HEK293 (cell line): ENCODE data around the gene FARSA.

Experiments
- CTCF ChIP-seq: fragments of 450-650 bp; formaldehyde crosslinking; IDR thresholded peaks from 2 replicates; pipeline ENCODE4 v1.5.1; 2016; ENCODE audit warnings: missing biosample characterization, missing genetic modification characterization
- KLF16 ChIP-seq: fragments of 450-650 bp; formaldehyde crosslinking; IDR thresholded peaks from 2 replicates; pipeline ENCODE4 v1.5.1; 2017; ENCODE audit warnings: missing biosample characterization, missing genetic modification characterization
- MEIS1 ChIP-seq: sonication (generic); formaldehyde crosslinking; IDR thresholded peaks from 2 replicates; pipeline ENCODE4 v1.8.1; 2022; ENCODE audit warnings: missing genetic modification reagents, mild to moderate bottlenecking, borderline replicate concordance
- REPIN1 ChIP-seq: fragments of 450-650 bp; formaldehyde crosslinking; IDR thresholded peaks from 2 replicates; pipeline ENCODE4 v1.5.1; 2017; ENCODE audit warnings: missing biosample characterization, missing genetic modification characterization, low read depth
- TCF7L2 ChIP-seq: IDR thresholded peaks from 2 replicates; pipeline ENCODE4 v1.6.1; 2011; ENCODE audit warnings: low read depth, mild to moderate bottlenecking, inconsistent platforms, low read length, moderate library complexity, borderline replicate concordance
- ZBTB26 ChIP-seq: fragments of 450-650 bp; formaldehyde crosslinking; optimal IDR thresholded peaks from 2 replicates; pipeline ENCODE3; 2016; ENCODE audit warnings: missing biosample characterization, mild to moderate bottlenecking, missing genetic modification characterization
- ZBTB49 ChIP-seq: fragments of 450-650 bp; formaldehyde crosslinking; IDR thresholded peaks from 2 replicates; pipeline ENCODE4 v1.5.1; 2016; ENCODE audit warnings: missing biosample characterization, missing genetic modification characterization, low read depth
- ZEB2 ChIP-seq: fragments of 450-650 bp; formaldehyde crosslinking; IDR thresholded peaks from 2 replicates; pipeline ENCODE4 v1.5.1; 2016; ENCODE audit warnings: missing biosample characterization, missing genetic modification characterization
- ZNF266 ChIP-seq: fragments of 450-650 bp; formaldehyde crosslinking; IDR thresholded peaks from 2 replicates; pipeline ENCODE4 v1.5.1; 2016; ENCODE audit warnings: missing biosample characterization, missing genetic modification characterization, low read depth
- ZNF324 ChIP-seq: fragments of 450-650 bp; formaldehyde crosslinking; IDR thresholded peaks from 2 replicates; pipeline ENCODE4 v1.5.1; 2016; ENCODE audit warnings: missing biosample characterization, missing genetic modification characterization
- ZNF449 ChIP-seq: fragments of 450-650 bp; formaldehyde crosslinking; IDR thresholded peaks from 2 replicates; pipeline ENCODE4 v1.5.1; 2017; ENCODE audit warnings: missing biosample characterization, mild to moderate bottlenecking, missing genetic modification characterization, moderate library complexity
- ZNF624 ChIP-seq: fragments of 450-650 bp; formaldehyde crosslinking; IDR thresholded peaks from 2 replicates; pipeline ENCODE4 v1.5.1; 2017; ENCODE audit warnings: missing biosample characterization, missing genetic modification characterization
- ZNF776 ChIP-seq: fragments of 450-650 bp; formaldehyde crosslinking; IDR thresholded peaks from 2 replicates; pipeline ENCODE4 v1.5.0; 2017; ENCODE audit warnings: missing biosample characterization, missing genetic modification characterization, borderline replicate concordance

- TF ChIP-seq ZNF449 (tag by site-specific recombination) (no peak), MEIS1 (CRISPR knock-in tag) (no peak), CTCF (tag by site-specific recombination) (no peak), ZNF324 (tag by site-specific recombination) (no peak), ZBTB26 (tag by site-specific recombination) (no peak), ZEB2 (tag by site-specific recombination) (no peak), ZNF776 (no peak), TCF7L2 (no peak), ZNF624 (tag by site-specific recombination) (no peak), KLF16 (no peak), REPIN1 (no peak), ZNF266 (tag by site-specific recombination) (no peak), ZBTB49 (tag by site-specific recombination) (no peak)
These were observed 34.4 kb upstream of the FARSA start for GRCh38 chr19:12967907-12968306.
